ENCODE data around the gene MLLT6.

DNA sequence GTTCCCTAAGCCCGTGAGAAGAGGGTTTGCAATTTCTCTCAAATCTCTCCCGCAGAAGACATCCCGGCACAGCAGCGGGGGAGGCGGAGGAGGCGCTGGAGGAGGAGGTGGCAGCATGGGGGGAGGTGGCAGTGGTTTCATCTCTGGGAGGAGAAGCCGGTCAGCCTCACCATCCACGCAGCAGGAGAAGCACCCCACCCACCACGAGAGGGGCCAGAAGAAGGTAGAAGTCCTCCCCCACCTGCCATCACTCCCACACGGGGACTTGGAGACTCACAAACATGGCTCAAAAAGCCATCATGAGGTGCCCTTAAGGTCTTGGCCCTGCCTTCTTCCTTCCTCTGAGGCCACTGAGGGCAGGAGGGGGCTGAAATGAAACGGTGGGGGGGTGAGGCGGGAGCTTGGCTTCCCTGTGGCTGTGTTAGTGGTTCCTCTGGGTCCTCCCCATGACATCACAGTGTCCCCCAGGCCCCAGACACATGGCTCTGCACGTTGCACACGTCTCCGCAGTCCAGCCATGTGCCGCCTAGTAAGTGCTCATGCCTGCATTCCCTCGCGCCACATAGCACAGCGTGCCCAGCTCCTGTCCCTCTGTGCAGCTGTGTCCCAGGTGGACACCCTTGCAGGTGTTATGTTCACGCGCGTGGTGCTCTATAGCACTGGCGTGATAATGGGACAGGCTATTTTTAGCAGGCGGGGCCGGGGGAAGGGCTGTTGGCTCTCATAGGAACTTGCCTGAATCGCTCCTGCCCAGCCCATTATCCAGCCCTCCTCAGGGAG is 6.9 kb downstream of the MLLT6 start:
- TF ChIP-seq, protein P1, sequence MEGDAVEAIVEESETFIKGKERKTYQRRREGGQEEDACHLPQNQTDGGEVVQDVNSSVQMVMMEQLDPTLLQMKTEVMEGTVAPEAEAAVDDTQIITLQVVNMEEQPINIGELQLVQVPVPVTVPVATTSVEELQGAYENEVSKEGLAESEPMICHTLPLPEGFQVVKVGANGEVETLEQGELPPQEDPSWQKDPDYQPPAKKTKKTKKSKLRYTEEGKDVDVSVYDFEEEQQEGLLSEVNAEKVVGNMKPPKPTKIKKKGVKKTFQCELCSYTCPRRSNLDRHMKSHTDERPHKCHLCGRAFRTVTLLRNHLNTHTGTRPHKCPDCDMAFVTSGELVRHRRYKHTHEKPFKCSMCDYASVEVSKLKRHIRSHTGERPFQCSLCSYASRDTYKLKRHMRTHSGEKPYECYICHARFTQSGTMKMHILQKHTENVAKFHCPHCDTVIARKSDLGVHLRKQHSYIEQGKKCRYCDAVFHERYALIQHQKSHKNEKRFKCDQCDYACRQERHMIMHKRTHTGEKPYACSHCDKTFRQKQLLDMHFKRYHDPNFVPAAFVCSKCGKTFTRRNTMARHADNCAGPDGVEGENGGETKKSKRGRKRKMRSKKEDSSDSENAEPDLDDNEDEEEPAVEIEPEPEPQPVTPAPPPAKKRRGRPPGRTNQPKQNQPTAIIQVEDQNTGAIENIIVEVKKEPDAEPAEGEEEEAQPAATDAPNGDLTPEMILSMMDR (conservative IDR thresholded peaks at IDR 0.05; ENCODE audit: low read depth, low read length): no peak
- TF ChIP-seq EZH2 (IDR thresholded peaks at IDR 0.05; ENCODE audit: low read length, unreplicated experiment): no peak
- no peak for TF ChIP-seq EZH2phosphoT487 (IDR thresholded peaks at IDR 0.05; ENCODE audit: borderline replicate concordance, low read length)
